Measurements from ENCODE around the gene MAGI2.

MAGI2 gene

GRCh38 chr7:78904983-78905382, 548.5 kb downstream of the MAGI2 start:
- no peaks in the 10 kb centered on the region for H3K4me1 ChIP-seq (ENCODE audit: control insufficient read depth in 5 of 5, insufficient read depth in 5 of 5, low read length in 5 of 5)
- no peaks in the 10 kb centered on the region for H3K27me3 ChIP-seq (ENCODE audit: control insufficient read depth in 5 of 5, insufficient read depth in 4 of 5, low read length in 5 of 5)
- H3K9ac ChIP-seq (ENCODE audit: low read length in 5 of 5) = no peak overlapping the region
- H3K36me3 ChIP-seq (ENCODE audit: control insufficient read depth in 5 of 5, insufficient read depth in 5 of 5, low read length in 5 of 5) = no peaks in the 10 kb centered on the region
- no peak overlapping the region for H3K4me3 ChIP-seq (ENCODE audit: low read depth in 1 of 5, low read length in 5 of 5)
- no peak overlapping the region for H3K27ac ChIP-seq (ENCODE audit: low read depth, low read length)
- H3K9me3 ChIP-seq (ENCODE audit: control insufficient read depth in 5 of 5, low read length in 5 of 5) = peaks cover 0 to 3% (median 0%) of the 10 kb centered on the region in 5 donors

DNA sequence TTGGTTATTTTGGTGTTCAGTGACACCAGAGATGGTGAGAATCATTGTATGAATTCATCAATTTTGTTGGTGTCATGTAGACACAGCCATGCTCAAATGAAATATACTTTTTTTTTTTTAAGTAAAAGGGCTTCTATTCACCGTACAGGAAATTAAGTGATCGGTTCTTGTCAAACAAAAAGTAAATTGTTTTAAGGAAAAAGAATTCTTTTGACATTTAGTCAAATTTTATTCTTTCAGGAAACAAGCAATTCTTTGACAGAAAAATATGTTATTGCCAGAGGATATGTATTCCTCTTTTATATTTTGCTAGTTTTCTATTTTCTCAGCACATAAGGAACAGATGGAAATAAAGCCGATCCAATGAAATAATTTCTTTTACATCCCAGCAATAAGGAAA, 551.9 kb downstream of the MAGI2 start:
- no peak overlapping the region for H3K27ac ChIP-seq (ENCODE audit: low read depth, low read length)
- H3K27me3 ChIP-seq (ENCODE audit: control insufficient read depth in 5 of 5, insufficient read depth in 4 of 5, low read length in 5 of 5) = no peaks in the 10 kb centered on the region
- peaks cover 0 to 6% (median 4%) of the 10 kb centered on the region in 5 donors for H3K9me3 ChIP-seq (ENCODE audit: control insufficient read depth in 5 of 5, low read length in 5 of 5)
- no peak overlapping the region for H3K4me3 ChIP-seq (ENCODE audit: low read depth in 1 of 5, low read length in 5 of 5)
- H3K9ac ChIP-seq (ENCODE audit: low read length in 5 of 5) = no peak overlapping the region
- H3K36me3 ChIP-seq (ENCODE audit: control insufficient read depth in 5 of 5, insufficient read depth in 5 of 5, low read length in 5 of 5) = no peaks in the 10 kb centered on the region
- no peaks in the 10 kb centered on the region for H3K4me1 ChIP-seq (ENCODE audit: control insufficient read depth in 5 of 5, insufficient read depth in 5 of 5, low read length in 5 of 5)

GRCh38 chr7:78900806-78901205, 552.7 kb downstream of the MAGI2 start:
- Histone ChIP-seq H3K4me1 (ENCODE audit: control insufficient read depth in 5 of 5, insufficient read depth in 5 of 5, low read length in 5 of 5) (no peaks in the 10 kb centered on the region), H3K27me3 (ENCODE audit: control insufficient read depth in 5 of 5, insufficient read depth in 4 of 5, low read length in 5 of 5) (no peaks in the 10 kb centered on the region), H3K36me3 (ENCODE audit: control insufficient read depth in 5 of 5, insufficient read depth in 5 of 5, low read length in 5 of 5) (no peaks in the 10 kb centered on the region), H3K4me3 (ENCODE audit: low read depth in 1 of 5, low read length in 5 of 5) (no peak overlapping the region), H3K27ac (ENCODE audit: low read depth, low read length) (no peak overlapping the region), H3K9me3 (ENCODE audit: control insufficient read depth in 5 of 5, low read length in 5 of 5) (peaks cover 0 to 6% (median 4%) of the 10 kb centered on the region in 5 donors), H3K9ac (ENCODE audit: low read length in 5 of 5) (no peak overlapping the region)

- Histone ChIP-seq H3K27ac (ENCODE audit: low read depth, low read length) (no peak overlapping the region), H3K9ac (ENCODE audit: low read length in 5 of 5) (no peak overlapping the region), H3K4me1 (ENCODE audit: control insufficient read depth in 5 of 5, insufficient read depth in 5 of 5, low read length in 5 of 5) (no peaks in the 10 kb centered on the region), H3K27me3 (ENCODE audit: control insufficient read depth in 5 of 5, insufficient read depth in 4 of 5, low read length in 5 of 5) (no peaks in the 10 kb centered on the region), H3K4me3 (ENCODE audit: low read depth in 1 of 5, low read length in 5 of 5) (no peak overlapping the region), H3K9me3 (ENCODE audit: control insufficient read depth in 5 of 5, low read length in 5 of 5) (peaks cover 0 to 6% (median 4%) of the 10 kb centered on the region in 5 donors), H3K36me3 (ENCODE audit: control insufficient read depth in 5 of 5, insufficient read depth in 5 of 5, low read length in 5 of 5) (no peaks in the 10 kb centered on the region)
These were observed 558.1 kb downstream of the MAGI2 start for GRCh38 chr7:78895393-78895792.

- peaks cover 0 to 25% (median 13%) of the 10 kb centered on the region in 5 donors for H3K9me3 ChIP-seq (ENCODE audit: control insufficient read depth in 5 of 5, low read length in 5 of 5)
- H3K9ac ChIP-seq (ENCODE audit: low read length in 5 of 5) = no peak overlapping the region
- no peaks in the 10 kb centered on the region for H3K4me1 ChIP-seq (ENCODE audit: control insufficient read depth in 5 of 5, insufficient read depth in 5 of 5, low read length in 5 of 5)
- no peaks in the 10 kb centered on the region for H3K27me3 ChIP-seq (ENCODE audit: control insufficient read depth in 5 of 5, insufficient read depth in 4 of 5, low read length in 5 of 5)
- H3K27ac ChIP-seq (ENCODE audit: low read depth, low read length) = no peak overlapping the region
- H3K36me3 ChIP-seq (ENCODE audit: control insufficient read depth in 5 of 5, insufficient read depth in 5 of 5, low read length in 5 of 5) = no peaks in the 10 kb centered on the region
- no peak overlapping the region for H3K4me3 ChIP-seq (ENCODE audit: low read depth in 1 of 5, low read length in 5 of 5)
These were observed 574.3 kb downstream of the MAGI2 start for GRCh38 chr7:78879206-78879605.

- Histone ChIP-seq H3K9me3 (ENCODE audit: control insufficient read depth in 5 of 5, low read length in 5 of 5) (peaks cover 0 to 3% (median 0%) of the 10 kb centered on the region in 5 donors), H3K4me1 (ENCODE audit: control insufficient read depth in 5 of 5, insufficient read depth in 5 of 5, low read length in 5 of 5) (no peaks in the 10 kb centered on the region), H3K36me3 (ENCODE audit: control insufficient read depth in 5 of 5, insufficient read depth in 5 of 5, low read length in 5 of 5) (no peaks in the 10 kb centered on the region), H3K9ac (ENCODE audit: low read length in 5 of 5) (no peak overlapping the region), H3K4me3 (ENCODE audit: low read depth in 1 of 5, low read length in 5 of 5) (no peak overlapping the region), H3K27me3 (ENCODE audit: control insufficient read depth in 5 of 5, insufficient read depth in 4 of 5, low read length in 5 of 5) (no peaks in the 10 kb centered on the region), H3K27ac (ENCODE audit: low read depth, low read length) (no peak overlapping the region)
These were observed 580.4 kb downstream of the MAGI2 start for GRCh38 chr7:78873117-78873516.

GRCh38 chr7:78864339-78864738, 589.1 kb downstream of the MAGI2 start:
- Histone ChIP-seq H3K9ac (ENCODE audit: low read length in 5 of 5) (no peak overlapping the region), H3K36me3 (ENCODE audit: control insufficient read depth in 5 of 5, insufficient read depth in 5 of 5, low read length in 5 of 5) (no peaks in the 10 kb centered on the region), H3K4me1 (ENCODE audit: control insufficient read depth in 5 of 5, insufficient read depth in 5 of 5, low read length in 5 of 5) (peaks cover 0 to 3% (median 0%) of the 10 kb centered on the region in 5 donors), H3K9me3 (ENCODE audit: control insufficient read depth in 5 of 5, low read length in 5 of 5) (no peaks in the 10 kb centered on the region), H3K27ac (ENCODE audit: low read depth, low read length) (no peak overlapping the region), H3K4me3 (ENCODE audit: low read depth in 1 of 5, low read length in 5 of 5) (no peak overlapping the region), H3K27me3 (ENCODE audit: control insufficient read depth in 5 of 5, insufficient read depth in 4 of 5, low read length in 5 of 5) (no peaks in the 10 kb centered on the region)

- Histone ChIP-seq H3K36me3 (ENCODE audit: control insufficient read depth in 5 of 5, insufficient read depth in 5 of 5, low read length in 5 of 5) (no peaks in the 10 kb centered on the region), H3K27ac (ENCODE audit: low read depth, low read length) (no peak overlapping the region), H3K27me3 (ENCODE audit: control insufficient read depth in 5 of 5, insufficient read depth in 4 of 5, low read length in 5 of 5) (no peaks in the 10 kb centered on the region), H3K4me1 (ENCODE audit: control insufficient read depth in 5 of 5, insufficient read depth in 5 of 5, low read length in 5 of 5) (peaks cover 0 to 3% (median 0%) of the 10 kb centered on the region in 5 donors), H3K9ac (ENCODE audit: low read length in 5 of 5) (no peak overlapping the region), H3K4me3 (ENCODE audit: low read depth in 1 of 5, low read length in 5 of 5) (no peak overlapping the region), H3K9me3 (ENCODE audit: control insufficient read depth in 5 of 5, low read length in 5 of 5) (no peaks in the 10 kb centered on the region)
These were observed 590.2 kb downstream of the MAGI2 start for GRCh38 chr7:78863281-78863680.

- peaks cover 0 to 3% (median 0%) of the 10 kb centered on the region in 5 donors for H3K4me1 ChIP-seq (ENCODE audit: control insufficient read depth in 5 of 5, insufficient read depth in 5 of 5, low read length in 5 of 5)
- no peaks in the 10 kb centered on the region for H3K9me3 ChIP-seq (ENCODE audit: control insufficient read depth in 5 of 5, low read length in 5 of 5)
- H3K27me3 ChIP-seq (ENCODE audit: control insufficient read depth in 5 of 5, insufficient read depth in 4 of 5, low read length in 5 of 5) = no peaks in the 10 kb centered on the region
- no peak overlapping the region for H3K9ac ChIP-seq (ENCODE audit: low read length in 5 of 5)
- no peak overlapping the region for H3K4me3 ChIP-seq (ENCODE audit: low read depth in 1 of 5, low read length in 5 of 5)
- H3K27ac ChIP-seq (ENCODE audit: low read depth, low read length) = no peak overlapping the region
- H3K36me3 ChIP-seq (ENCODE audit: control insufficient read depth in 5 of 5, insufficient read depth in 5 of 5, low read length in 5 of 5) = no peaks in the 10 kb centered on the region
These were observed 591.0 kb downstream of the MAGI2 start for GRCh38 chr7:78862411-78862900.

- Histone ChIP-seq H3K27me3 (ENCODE audit: control insufficient read depth in 5 of 5, insufficient read depth in 4 of 5, low read length in 5 of 5) (no peaks in the 10 kb centered on the region), H3K4me1 (ENCODE audit: control insufficient read depth in 5 of 5, insufficient read depth in 5 of 5, low read length in 5 of 5) (no peaks in the 10 kb centered on the region), H3K4me3 (ENCODE audit: low read depth in 1 of 5, low read length in 5 of 5) (no peak overlapping the region), H3K9me3 (ENCODE audit: control insufficient read depth in 5 of 5, low read length in 5 of 5) (no peaks in the 10 kb centered on the region), H3K36me3 (ENCODE audit: control insufficient read depth in 5 of 5, insufficient read depth in 5 of 5, low read length in 5 of 5) (no peaks in the 10 kb centered on the region), H3K27ac (ENCODE audit: low read depth, low read length) (no peak overlapping the region), H3K9ac (ENCODE audit: low read length in 5 of 5) (no peak overlapping the region)
These were observed 600.5 kb downstream of the MAGI2 start for GRCh38 chr7:78852951-78853350.

Measured in subcutaneous abdominal adipose tissue (tissue), 5 donors.